GM10266 (cell line): Measurements from ENCODE around the gene CISH.

Experiments used
- DNase-seq: peaks from one replicate; pipeline ENCODE4 v3.0.0; 2012; ENCODE audit errors: extremely low spot score
- TF ChIP-seq, protein P1 (sequence below): IDR thresholded peaks from 2 replicates; pipeline ENCODE4 v1.5.1; 2012; ENCODE audit warnings: mild to moderate bottlenecking, low read depth; ENCODE audit not compliant: control insufficient read depth, insufficient read depth; ENCODE audit errors: missing control alignments

CISH gene

DNA sequence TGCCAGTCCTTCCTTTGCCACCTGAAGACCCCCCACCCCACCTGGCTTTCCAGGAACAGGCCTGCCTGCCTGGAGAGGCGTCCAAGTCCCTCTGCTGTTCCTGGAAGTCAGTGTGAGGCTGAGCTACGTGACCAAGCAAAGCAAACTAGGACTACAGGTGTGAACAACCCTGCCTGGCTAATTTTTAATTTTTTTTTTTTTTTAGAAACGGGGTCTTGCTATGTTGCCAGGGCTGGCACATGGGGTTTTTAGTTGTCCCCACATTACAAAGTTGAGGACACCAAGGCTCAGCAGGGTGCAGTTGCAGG lies 24.9 kb downstream of the CISH start:
- no peak for DNase-seq
- TF ChIP-seq, protein P1, sequence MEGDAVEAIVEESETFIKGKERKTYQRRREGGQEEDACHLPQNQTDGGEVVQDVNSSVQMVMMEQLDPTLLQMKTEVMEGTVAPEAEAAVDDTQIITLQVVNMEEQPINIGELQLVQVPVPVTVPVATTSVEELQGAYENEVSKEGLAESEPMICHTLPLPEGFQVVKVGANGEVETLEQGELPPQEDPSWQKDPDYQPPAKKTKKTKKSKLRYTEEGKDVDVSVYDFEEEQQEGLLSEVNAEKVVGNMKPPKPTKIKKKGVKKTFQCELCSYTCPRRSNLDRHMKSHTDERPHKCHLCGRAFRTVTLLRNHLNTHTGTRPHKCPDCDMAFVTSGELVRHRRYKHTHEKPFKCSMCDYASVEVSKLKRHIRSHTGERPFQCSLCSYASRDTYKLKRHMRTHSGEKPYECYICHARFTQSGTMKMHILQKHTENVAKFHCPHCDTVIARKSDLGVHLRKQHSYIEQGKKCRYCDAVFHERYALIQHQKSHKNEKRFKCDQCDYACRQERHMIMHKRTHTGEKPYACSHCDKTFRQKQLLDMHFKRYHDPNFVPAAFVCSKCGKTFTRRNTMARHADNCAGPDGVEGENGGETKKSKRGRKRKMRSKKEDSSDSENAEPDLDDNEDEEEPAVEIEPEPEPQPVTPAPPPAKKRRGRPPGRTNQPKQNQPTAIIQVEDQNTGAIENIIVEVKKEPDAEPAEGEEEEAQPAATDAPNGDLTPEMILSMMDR = no peak

DNA sequence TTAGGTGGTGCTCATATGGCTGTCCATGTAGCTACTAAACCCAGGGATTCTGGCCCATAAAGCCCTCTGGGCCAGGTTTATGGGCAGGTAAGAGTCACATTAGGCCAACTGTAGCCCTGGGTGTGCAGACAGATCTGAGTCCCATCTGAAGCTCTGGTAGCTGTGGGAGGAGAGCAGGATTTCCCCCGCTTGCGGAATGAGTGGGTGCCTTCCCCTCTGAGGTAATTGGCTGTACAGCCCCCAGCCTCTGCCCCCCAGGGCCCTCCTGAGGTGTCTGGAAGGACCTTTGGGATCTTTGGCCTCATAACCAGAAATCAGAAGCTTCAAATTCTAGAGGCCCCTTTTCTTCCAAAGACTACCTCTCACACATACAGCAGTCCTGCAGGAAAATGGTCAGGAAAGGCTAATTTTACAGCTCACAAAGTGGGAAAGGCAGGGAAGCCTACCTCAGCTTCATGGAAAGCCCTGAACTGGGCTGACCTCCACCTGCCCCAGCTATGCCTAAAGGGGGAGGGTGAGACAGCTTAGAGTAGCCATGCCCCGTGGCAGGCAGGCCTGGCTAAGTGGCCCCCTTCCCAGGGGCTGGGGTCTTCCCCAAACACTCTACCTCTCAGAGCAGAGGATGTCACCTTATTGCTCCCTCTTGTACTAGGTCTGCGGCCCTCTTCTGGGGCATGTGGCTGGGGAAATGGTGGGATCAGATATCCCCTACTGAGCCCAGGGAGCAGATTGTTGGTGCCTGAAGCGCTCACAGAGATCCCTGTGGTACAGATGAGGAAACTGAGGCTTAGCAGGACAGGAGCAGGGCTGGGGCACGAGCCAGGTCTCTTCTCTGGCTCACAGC lies 25.4 kb downstream of the CISH start:
- no peak for DNase-seq
- TF ChIP-seq, protein P1 = no peak

DNA sequence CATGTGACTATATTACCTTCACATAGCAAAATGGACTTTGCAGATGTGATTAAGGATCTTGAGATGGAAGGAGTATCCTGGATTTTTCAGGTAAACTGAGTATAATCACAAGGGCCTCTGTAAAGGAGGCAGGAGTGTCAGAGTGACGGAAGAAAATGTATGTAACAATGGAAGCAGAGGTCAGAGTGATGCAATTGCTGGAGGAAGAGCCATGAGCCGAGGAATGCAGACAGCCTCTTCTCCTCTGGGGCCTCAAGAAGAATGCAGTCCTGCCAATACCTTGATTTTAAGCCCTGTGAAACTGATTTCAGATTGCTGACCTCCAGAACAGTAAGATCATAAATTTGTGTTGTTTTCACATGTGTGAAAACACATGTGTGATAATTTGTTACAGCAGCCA lies 27.2 kb downstream of the CISH start:
- TF ChIP-seq, protein P1 = no peak
- DNase-seq = no peak

DNA sequence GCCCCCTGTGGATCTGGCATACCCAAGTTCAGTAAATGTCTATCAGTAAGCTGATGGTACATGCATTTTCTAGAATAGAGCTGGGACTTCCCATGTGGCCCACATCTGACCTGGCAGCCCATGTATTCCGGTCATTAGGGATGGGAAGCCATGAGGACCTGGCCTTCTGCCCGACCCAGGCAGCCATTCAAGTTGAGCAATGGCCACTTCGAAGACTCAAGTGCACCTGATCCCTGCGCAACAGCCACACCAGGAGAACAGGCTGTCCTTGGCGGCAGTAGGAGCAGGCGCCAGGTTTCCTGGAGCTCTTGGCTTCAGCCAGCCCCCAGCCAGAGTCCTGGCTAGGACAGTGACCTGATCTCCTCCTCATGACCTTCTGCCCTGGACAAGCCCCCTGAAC lies 27.7 kb downstream of the CISH start:
- TF ChIP-seq, protein P1 = no peak
- DNase-seq = no peak

DNA sequence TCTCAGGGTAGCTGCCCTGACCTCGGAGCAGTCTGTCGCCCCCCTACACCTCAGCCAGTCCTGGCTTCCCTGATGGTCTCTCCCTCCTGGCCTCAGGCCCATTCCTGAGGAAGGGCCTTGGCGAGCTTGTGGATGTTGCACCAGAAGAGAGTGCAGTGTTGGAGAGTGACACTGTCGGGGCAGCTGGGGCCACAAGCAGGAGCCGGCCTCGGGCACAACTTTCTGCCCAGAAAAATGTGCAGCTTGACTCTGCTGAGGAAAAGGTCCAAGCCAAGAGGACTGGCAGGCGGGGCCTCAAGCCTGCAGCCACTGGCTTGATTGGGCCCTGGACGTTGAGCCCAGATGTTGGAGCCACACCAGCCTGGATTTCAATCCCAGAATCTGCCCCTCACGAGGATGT lies 29.5 kb downstream of the CISH start:
- no peak for DNase-seq
- TF ChIP-seq, protein P1 = no peak

- no peak for DNase-seq
- TF ChIP-seq, protein P1 = no peak
Measured at GRCh38 chr3:50581459-50581842, 30.1 kb downstream of the CISH start.

GRCh38 chr3:50580683-50581458 lies 30.7 kb downstream of the CISH start:
- TF ChIP-seq, protein P1 = no peak
- no peak for DNase-seq
